Hematopoietic multipotent progenitor cell treated with erythropoietin and hydrocortisone succinate and interleukin-3 and kit ligand, for 8 days (in vitro differentiated cells): ENCODE measurements around the gene CCDC12.
"Not testable (repeated sequence)": the region's sequence is repeated elsewhere in the genome, so short reads cannot be mapped to it uniquely, and the experiment has no call there.

Experiments used
- DNase-seq: peaks from one replicate; pipeline ENCODE4 v3.0.0-alpha.2; 2015

The CCDC12 gene

DNA sequence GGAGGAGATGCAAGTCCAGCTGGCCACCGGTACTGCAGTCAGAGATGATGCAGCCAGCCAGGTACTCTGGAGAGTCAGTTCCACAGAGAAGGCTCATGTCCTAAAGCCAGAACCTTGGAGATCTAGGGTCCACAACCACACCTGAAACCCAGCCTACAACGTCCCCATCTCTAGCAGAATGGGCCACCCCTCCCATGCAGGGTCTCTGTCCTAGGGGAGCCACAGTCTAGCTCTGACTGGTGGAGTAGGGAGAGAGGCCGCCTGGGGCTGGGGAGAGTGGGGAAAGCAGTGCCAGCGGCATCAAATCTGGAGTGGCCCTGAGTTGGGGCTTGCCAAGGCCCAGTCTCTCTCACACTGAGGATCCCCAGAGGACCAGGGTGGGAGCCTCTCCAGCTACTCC, 55.5 kb downstream of the CCDC12 start:
- no peak for DNase-seq

DNA sequence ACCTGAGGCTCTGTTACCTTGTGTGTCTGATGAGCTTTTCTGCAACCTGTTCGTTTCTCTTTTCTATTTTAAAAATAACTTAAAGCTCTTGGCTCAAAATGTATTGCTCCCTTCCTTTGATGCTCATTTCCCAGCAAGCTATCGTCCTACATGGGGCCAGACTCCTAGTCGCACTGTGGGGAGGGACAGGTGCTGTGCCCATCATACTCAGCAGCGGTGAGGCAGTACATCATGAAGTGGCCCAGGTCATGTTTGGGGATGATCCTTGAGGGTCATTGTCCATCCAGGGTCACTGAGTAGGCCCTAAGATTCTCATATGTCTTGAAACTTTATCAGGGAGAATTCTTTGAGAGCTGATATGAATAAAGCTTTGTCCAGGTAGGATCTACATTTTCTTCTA, 57.9 kb downstream of the CCDC12 start:
- no peak for DNase-seq

GRCh38 chr3:46918202-46918601, 58.3 kb downstream of the CCDC12 start:
- no peak for DNase-seq

DNA sequence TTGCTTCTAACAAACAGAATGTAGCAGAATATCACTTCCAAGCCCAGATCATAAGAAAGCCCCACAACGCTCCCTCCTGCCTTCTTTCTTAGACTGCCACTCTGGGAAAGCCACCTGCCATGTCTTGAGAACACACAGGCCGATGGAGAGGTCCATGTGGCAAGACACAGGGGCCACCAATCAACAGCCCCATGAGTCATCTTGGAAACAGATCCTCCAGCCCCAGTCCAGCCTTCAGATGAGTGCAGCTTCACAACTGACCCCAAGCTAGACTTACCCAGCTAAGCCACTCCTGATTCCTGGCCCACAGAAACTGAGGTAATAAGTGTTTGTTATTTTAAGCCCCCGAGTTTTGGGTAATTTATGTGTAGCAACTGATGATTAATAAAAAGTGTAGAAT, 59.3 kb downstream of the CCDC12 start:
- DNase-seq = no peak

- DNase-seq = no peak
Measured at GRCh38 chr3:46916799-46917198, 59.7 kb downstream of the CCDC12 start.

DNA sequence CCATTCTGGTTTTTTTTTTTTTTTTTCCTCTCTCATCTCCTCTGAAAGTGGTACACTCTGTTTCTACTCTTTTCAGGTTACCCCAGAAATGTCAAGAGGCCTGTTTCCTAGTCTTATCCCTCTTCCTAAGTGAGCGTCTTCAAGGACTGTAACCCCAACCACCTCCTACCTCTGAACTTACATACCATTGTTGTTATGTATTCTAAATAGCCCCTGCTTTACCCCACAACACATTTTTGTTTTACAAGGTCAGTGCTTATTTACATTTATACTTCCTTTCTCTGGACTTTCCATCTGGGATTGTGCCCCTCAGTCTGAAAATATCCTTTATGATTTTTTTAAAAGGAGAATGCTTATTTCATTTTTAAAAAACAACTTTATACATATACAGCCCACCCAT, 60.3 kb downstream of the CCDC12 start:
- DNase-seq = no peak

DNA sequence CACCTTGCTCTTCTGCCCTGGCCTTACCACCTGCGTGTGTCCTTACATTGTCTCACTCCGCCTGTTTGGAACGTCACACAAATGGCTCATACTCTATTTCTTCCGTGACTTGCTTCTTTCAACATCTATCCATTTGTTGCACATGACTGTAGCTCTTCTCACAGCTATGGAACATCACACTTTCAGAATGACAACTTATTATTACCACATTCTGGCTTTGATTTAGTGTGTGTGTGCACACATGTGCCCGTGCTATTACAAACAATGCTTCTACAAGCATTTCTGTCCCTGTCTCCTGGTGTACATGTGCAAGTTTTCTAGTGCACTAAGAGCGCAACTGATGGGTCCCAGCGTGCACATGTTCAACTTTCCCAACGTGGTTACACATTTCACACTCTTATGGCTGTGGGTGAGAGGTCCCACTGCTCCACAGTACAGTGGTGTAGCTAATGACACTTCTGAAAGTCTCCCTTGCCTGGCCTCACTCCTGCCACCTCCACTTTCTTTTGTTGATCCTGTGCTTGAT, 61.2 kb downstream of the CCDC12 start:
- DNase-seq = no peak

- DNase-seq = no peak
Measured at GRCh38 chr3:46914849-46915248, 61.7 kb downstream of the CCDC12 start.

- peak; percentile 25 for DNase-seq
Measured at GRCh38 chr3:46913644-46914043, 62.9 kb downstream of the CCDC12 start.

DNA sequence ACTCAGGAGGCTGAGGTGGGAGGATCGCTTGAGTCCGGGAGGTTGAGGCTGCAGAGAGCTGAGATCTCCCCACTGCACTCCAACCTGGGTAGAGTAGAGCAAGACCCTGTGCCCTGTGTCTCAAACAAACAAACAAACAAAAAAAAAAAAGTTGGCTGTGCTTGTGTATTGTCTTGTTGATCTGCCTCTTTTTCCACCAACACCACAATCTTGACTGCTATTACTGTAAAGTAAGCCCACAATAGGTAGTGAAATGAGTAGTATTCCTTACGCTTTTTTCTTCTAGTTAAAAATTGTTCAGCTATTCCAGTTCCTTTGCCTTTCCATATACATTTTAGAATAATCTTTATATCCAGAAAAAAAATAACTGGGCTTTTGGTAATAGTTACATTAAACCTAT, 63.6 kb downstream of the CCDC12 start:
- DNase-seq = no peak

GRCh38 chr3:46910914-46911313, 65.6 kb downstream of the CCDC12 start:
- not testable (repeated sequence) for DNase-seq

- no peak for DNase-seq
Measured at GRCh38 chr3:46910166-46910760, 66.3 kb downstream of the CCDC12 start.

DNA sequence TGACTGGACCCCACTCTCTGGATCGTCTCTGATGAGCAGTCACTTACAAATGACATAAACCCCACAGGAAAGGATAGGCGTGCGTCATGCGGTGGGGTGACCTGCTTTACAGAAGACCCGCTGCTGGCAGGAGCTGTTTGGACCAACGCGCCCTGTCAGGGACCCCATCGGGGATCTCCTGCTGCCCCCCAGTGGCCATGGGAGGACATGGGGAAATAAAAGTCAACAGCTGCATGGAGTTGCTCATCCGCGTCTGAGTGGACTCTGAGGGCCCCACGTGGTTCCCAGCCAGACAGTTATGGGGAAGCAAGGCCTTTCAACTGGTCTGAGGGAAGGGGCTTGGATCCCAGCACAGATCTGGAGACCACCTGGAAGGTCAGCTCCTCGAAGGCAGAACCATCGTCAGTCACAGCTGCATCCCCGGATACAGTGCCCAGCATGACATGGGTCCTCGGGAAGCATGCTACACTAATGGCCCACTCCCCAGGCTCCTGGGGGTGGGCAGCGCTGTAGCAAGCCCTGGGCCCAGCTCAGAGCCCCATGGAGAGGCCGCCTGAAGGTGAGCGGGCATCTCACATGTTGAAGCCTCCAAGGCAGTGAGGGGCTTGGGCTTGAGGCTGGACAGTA, 66.9 kb downstream of the CCDC12 start:
- peak; percentile 83 for DNase-seq

- DNase-seq = no peak
Measured at GRCh38 chr3:46908986-46909534, 67.5 kb downstream of the CCDC12 start.

DNA sequence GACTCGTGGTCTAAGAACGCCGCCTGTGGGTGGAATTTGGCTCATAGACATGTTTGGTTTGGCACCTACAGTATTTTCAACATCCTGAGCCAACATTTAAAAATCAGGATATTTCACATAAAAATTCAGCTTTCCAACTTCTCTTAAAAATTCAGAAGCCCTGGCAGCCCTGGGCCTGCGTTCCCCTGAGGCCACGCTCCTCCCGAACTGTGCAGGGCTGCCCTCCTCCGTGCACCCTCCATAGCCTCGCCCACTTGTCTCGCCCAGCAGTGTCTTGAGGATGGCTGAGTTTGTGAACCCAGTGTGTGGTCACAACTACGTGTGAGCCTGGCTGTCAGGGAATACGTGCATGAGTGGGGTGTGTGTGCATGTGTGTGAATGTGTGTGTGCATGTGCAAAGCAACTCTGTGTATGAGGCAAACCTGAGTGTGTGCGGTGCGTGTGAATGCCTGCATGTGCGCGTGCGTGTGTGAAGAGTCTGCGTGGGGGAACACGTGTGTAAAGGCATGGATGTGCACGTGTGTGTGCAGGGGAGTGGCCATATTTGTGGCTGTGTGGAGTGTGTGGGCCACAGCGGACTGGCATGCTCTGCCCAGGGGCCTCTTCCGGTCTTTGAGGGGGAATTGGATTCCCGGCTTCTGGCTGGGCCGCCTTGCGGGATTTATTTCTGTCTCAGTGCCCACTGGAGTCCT, 68.1 kb downstream of the CCDC12 start:
- DNase-seq = no peak

DNA sequence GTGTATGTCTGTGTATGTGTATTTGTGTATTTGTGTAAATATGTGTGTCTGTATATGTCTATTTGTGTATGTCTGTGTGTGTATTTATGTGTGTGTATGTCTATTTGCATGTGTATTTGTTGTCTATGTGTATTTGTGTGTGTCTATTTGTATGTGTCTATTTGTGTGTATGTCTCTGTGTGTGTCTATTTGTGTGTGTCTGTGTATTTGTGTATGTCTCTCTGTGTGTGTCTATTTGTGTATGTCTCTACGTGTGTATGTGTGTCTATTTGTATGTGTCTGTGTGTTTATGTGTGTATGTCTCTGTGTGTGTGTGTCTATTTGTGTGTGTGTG, 68.6 kb downstream of the CCDC12 start:
- DNase-seq = no peak

DNA sequence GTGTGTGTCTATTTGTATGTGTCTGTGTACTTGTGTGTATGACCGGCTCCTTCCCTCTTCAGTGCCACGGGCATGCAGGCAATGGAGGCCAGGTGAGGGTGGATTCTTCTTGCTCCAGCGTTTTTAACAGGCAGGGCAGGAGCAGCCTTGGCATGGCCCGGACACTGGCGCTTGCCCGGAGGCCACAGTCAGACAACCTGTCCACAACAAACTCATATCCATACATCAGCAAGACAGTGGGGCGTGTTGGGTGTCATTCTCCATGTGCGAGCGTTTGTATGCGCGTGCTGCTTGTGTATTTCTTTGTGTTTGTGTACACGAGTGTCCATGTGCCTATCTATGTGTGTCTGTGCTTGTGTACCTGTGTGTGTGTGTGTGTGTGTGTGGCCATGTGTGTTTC, 69.3 kb downstream of the CCDC12 start:
- no peak for DNase-seq

- no peak for DNase-seq
Measured at GRCh38 chr3:46906471-46907058, 70.0 kb downstream of the CCDC12 start.

GRCh38 chr3:46905661-46906451, 70.7 kb downstream of the CCDC12 start:
- DNase-seq = no peak

DNA sequence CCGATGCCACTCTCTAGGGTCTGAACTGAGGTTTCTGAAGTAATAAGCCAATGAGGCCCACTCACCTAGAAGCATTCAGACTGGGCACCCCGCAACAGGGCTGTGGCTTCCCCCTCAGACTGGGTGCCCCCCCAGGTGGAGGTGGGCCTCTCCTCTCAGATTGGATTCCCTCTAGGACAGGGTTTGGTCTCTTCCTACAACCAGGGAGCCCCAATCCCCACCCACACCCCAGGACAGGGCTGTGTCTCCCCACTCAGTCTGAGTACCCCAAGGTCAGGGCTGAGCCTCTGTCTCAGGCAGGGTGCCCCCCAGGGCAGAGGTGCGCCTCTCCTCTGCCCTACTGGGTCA, 71.4 kb downstream of the CCDC12 start:
- no peak for DNase-seq

DNA sequence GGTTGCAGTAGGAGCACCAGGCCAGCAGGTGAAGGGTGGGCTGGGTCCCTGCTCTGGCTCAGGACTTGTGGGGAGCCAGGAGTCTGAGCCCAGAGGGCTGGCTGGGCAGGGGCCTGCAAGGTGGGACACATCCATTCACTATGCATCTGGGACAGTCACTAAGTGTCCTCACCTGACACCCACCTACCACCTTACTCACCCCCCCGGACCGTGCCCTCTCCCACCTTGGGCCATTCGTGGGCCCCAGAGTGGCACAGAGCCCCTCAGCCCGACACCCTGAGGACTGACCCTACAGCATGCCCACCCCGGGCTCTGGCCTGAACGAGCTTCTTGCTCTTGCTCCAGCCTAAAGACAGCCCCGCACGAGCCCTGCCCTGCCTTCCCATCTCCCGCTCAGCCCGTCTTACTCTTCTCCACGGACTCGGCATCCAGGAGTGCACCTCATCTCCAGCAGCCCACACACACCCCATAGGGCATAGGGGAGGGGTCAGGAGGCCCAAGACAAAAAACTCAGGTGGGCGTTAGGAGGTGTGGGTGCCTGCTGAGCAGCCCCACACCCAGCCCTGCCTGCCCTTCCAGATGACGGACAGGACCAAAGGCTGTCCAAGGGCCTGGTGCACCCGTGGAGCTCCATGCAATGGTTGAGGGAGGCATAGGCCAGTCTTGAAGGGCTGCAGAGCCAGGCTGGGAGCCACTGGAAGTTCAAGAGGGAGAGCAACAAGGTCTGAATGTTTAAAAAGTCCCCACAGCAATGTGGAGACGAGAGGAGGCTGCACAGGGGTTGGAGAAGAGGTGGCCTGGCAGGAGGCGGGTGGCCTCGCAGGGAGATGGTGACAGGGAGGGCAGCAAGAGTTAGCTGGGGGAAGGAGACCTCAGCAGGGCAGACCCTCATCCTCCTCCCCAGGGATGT, 72.0 kb downstream of the CCDC12 start:
- no peak for DNase-seq
